Activated CD4-positive, alpha-beta T cell treated with anti-CD3 and anti-CD28 coated beads, Interleukin-2, Interleukin-6, amounts not matched to agents 100 ng/mL and 50 ng/mL, durations not matched to agents 16 hours and 8 hours (primary cell): ENCODE data around the gene TRIO.

Experiments
- DNase-seq: peaks from one replicate; pipeline ENCODE4 v3.0.0-alpha.2; 2020

The TRIO gene

DNA sequence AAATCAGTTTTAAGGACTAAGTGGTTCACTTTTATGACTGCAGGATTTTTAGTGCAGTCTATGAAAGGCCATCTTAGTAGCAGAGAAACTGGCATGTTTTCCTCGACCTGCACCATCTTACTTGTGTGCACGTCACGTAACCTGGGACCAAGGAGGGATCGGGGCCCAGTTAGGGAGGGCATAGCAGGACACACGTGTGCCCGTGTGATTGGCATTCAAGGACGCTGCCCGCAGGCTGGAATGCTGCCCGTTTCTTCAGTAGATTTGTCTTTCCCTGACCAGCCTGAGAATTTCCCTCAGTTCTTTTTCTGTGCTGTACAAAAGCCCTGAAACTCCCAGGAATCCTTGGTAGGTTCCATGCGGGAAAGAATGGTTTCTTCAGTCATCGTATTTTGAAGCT lies 196.3 kb downstream of the TRIO start:
- no peak for DNase-seq

- DNase-seq: no peak
Measured at GRCh38 chr5:14341571-14342230, 198.6 kb downstream of the TRIO start.

GRCh38 chr5:14342306-14342705 lies 199.2 kb downstream of the TRIO start:
- no peak for DNase-seq

DNA sequence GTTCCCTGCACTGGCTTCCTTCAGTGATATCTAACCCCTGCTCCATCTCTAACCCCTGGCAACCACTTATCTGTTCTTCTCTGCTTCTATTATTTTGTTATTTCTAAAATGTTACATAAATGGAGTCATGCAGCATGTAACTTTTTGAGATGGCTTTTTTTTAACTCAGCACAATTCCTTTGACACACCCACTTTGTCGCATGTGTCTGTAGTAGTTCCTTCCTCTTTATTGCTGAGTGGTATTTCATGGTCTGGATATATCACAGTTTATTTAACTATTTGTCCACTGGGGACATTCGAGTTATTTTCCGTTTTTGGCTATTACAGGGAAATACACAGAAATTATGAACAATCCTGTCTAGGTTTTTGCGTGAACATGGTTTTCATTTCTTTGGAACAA lies 200.2 kb downstream of the TRIO start:
- no peak for DNase-seq

DNA sequence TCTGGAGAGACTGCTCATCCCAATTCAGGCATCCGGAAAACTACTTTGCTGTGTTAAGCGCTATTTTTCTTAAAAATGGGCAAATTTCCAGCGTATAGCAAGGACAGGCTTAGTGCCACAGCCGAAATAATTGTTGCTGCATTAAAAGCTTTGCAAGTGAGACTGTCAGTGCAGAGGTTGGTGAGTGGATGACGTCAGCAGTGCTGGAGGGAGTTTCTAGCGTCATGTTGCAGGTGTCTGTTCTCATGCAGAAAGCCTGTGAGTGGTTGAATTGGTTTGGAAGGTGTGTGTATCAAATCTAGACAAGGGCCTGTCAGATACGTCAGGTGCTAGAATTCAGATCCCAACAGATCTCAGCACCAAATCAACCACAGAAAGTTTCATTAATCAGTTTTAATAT lies 204.4 kb downstream of the TRIO start:
- no peak for DNase-seq

- no peak for DNase-seq
Measured at GRCh38 chr5:14348142-14348541, 205.0 kb downstream of the TRIO start.

DNA sequence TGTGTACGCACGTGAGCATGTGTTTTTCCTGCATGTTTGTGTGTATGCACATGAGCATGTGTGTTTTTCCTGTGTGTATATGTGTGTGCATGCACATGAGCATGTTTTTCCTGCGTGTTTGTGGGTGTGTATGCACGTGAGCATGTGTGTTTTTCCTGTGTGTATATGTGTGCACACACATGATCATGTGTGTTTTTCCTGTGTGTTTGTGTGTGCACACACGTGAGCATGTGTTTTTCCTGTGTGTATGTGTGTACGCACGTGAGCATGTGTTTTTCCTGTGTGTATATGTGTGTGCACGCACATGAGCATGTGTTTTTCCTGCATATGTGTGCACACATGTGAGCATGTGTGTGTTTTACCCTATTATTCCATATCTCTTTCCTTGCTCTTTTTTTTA lies 205.9 kb downstream of the TRIO start:
- DNase-seq: no peak

GRCh38 chr5:14351086-14351661 lies 208.0 kb downstream of the TRIO start:
- no peak for DNase-seq

DNA sequence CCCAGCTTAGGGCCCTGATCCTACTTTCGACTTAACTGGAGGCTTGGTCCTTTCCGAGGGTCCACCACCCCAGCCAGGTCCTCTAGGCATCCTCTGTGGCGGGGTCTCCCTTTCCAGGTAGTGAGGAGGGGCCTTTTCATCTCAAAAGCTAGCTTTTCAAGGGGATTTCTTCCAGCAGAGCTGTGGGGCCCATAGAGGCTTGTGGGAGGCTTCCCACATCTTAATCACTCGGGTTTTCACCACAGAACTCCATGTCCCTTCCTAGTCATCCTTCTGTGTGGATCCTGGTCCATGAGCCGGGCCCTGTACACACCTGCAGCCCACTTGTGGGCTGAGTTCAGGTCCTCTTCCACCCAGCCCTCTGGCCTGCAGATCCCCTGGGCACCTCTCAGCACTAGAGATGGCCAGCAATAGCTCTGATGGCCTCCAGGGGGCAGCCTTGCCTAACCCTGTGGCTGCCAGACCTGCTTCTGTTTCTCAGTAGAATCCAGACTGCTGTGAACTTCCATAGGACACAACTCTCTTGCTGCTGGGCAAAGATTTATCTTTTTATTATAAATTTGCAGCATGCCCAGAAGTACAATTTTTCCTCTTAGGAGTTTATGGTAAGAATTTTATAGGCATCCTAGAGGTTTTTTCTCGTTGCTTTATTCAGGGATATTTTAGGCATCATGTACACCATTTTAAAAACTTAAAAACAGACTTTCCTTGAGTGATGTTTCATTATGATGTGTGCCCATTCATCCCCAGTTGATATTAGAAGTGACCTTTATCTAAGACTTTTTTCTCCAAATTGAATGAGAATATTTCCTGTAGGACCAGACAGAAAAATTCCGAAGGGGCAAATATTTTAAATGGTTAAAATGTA lies 208.9 kb downstream of the TRIO start:
- DNase-seq: peak; percentile 72

DNA sequence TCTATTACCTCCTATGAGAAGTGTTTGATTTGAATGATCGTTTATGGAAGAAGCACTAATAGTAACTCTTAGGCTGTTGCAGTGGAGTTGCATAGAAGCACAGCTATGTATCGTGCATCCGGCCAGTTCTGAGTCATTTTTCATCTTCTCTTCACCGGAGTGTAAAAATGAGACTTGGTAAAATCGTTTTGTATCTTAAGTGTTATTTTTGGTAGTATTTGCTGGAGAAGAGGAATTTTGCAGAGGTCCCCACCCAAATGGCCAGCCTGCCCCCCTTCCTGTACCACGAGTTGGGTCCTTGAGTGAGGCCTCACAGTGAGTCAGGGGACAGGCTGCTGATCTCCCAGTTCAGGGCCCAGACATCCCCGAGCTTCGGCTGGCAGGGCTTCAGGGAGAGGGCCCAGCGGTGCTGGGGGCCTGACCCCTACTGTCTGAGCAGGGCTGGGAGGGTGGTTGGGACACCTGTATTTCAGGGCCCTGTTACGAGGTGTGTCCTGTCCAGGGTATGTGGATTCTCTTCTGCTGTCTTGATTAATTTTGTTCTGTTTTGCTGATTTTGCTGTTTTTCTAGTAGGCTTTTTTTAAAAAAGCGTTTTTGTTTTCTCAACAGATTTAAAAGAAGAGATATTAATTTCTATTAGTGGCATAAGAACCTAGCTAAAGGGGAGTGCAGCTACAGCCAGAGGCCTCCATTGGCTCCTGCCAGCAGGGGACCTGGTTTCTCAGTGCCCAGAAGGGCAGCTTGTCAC lies 210.8 kb downstream of the TRIO start:
- DNase-seq: no peak

DNA sequence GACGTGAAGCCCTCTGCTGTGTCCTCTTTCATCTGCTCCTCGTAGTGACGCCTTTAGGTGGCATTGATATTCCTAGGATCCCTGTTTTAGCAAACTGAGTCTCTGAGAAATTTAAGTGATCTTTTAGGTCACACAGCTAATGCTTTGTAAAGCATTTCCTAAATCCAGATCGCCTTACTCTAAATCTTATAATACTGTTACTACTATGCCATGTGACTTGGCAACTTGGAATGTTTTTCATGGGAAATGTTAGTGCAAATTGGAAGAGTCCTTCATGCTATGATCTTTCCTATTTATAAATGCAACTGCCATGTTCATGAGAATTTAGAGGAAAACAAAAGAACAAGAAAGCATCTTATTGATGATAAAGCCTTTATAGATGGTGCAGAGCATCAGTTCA lies 212.2 kb downstream of the TRIO start:
- DNase-seq: no peak

- DNase-seq: no peak
Measured at GRCh38 chr5:14356305-14356704, 213.2 kb downstream of the TRIO start.

- DNase-seq: no peak
Measured at GRCh38 chr5:14357441-14357840, 214.3 kb downstream of the TRIO start.

- DNase-seq: no peak
Measured at GRCh38 chr5:14357851-14358250, 214.7 kb downstream of the TRIO start.

DNA sequence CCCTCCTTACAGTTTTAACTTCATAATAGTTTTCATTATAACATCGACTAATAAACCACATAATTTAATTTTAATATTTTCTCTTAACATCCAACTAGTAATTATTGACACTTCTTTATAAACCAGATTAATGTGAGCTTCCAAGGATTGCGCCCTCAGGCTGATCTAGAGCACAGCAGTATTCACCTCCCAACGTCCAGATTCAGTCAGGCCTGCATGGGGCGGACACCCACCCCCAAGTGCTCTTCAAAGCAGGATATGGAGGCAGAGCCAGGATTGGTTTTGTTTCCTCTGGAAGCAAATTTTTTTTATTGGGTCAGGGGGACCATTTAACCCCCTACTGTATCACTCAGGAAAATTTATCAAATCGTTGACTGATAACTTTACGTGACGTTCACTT lies 215.4 kb downstream of the TRIO start:
- no peak for DNase-seq

GRCh38 chr5:14359069-14360043 lies 216.2 kb downstream of the TRIO start:
- no peak for DNase-seq

GRCh38 chr5:14362491-14362890 lies 219.3 kb downstream of the TRIO start:
- no peak for DNase-seq

DNA sequence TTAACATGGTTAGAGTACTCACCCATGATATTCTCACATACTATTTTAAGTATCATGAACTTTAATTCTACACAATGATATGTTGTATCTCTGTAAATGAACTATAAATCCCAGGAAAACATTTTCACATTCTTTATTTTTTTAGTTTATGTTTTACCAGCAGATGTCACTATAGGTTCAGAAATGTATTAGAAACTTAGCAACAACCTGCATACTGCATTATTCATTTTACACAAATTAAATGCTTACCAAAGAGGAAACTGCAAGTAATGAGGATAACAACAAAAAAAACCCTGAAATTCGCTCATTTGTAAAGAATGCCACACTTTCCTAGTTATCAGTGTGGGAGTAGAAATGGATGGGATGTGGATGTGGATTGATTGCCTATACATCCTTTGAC lies 221.0 kb downstream of the TRIO start:
- peak; percentile 10 for DNase-seq

- peak; percentile 13 for DNase-seq
Measured at GRCh38 chr5:14364576-14365472, 221.7 kb downstream of the TRIO start.

- no peak for DNase-seq
Measured at GRCh38 chr5:14365831-14366430, 222.8 kb downstream of the TRIO start.

- DNase-seq: no peak
Measured at GRCh38 chr5:14366763-14367162, 223.6 kb downstream of the TRIO start.
